Kidney epithelial cell (primary cell): ENCODE results near the gene STK32A. TPM values are rescaled to one million over a fixed set of nuclear protein-coding genes. Genes with fewer than 3 reads are reported as not detected.

ENCODE experiments used
- DNase-seq: peaks from one replicate; pipeline ENCODE4 v3.0.0-alpha.2; 2010; ENCODE audit warnings: low read depth
- H3K27me3 ChIP-seq: 2 replicates; pipeline ENCODE4 v1.6.0; 2011; ENCODE audit warnings: low read length; ENCODE audit not compliant: control insufficient read depth, insufficient read depth
- H3K36me3 ChIP-seq: 2 replicates; pipeline ENCODE4 v1.5.1; 2011; ENCODE audit warnings: low read length; ENCODE audit not compliant: control insufficient read depth, insufficient read depth
- H3K4me3 ChIP-seq: 2 replicates; pipeline ENCODE4 v1.5.1; 2011; ENCODE audit warnings: low read depth, mild to moderate bottlenecking, control low read depth, low read length
- CTCF ChIP-seq: IDR thresholded peaks from 2 replicates; pipeline ENCODE4 v1.5.1; 2011; ENCODE audit warnings: mild to moderate bottlenecking, moderate library complexity, low read length, control low read depth, inconsistent platforms; ENCODE audit not compliant: insufficient read depth, poor library complexity, severe bottlenecking
- total RNA-seq: library from RNA; depleted of rRNA; stranded (reverse); fragments of >200 nt; gene quantifications from 2 replicates; pipeline ENCODE4 v1.2.3, GENCODE V29; 2015

Gene STK32A
- total RNA-seq, 1 donor from 2014 or later = 3.7 TPM

- TF ChIP-seq CTCF = no peak
- H3K4me3 ChIP-seq = no peak overlapping the region
- H3K27me3 ChIP-seq = no peaks in the 10 kb centered on the region
- no peaks in the 10 kb centered on the region for H3K36me3 ChIP-seq
- DNase-seq = no peak
These were observed 41.7 kb downstream of the STK32A start for GRCh38 chr5:147276497-147276896.

DNA sequence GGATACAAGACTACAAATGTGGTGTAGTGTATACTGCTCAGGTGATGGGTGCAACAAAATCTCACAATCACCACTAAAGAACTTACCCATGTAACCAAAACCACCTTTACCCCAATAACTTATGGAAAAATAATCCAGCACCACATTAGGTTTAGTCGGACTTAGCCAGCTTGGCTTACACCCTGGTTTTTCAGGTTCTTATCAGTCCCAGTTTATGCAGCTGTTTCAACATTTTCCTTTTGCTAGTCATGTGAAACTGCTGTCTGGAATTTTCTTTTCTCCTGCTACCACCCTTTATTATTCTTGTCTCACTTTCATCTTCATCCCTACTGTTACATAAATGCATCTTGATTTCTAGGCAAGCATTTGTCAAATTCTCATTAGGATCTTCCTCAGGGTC lies 51.5 kb downstream of the STK32A start:
- no peaks in the 10 kb centered on the region for H3K27me3 ChIP-seq
- no peak for TF ChIP-seq CTCF
- no peak overlapping the region for H3K4me3 ChIP-seq
- no peak for DNase-seq
- H3K36me3 ChIP-seq = no peaks in the 10 kb centered on the region

DNA sequence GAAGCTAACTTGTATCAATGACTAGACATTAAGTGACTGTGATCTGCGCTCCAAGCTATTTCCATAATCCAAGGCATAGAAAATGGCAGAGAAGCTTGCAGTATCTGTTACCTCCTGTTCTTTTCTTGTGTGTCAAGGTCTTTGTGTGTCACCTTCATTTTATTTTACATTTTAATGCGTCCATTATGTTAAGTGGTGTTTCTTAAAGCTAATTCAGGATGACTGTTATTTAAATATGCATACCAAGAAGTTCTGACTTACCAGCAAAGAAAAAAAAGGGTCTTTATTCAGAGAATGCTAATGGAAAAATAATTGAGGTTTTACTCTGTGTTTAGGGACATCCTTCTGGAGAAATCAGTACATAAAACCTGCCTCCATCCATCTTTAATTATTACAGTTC lies 52.3 kb downstream of the STK32A start:
- no peak for TF ChIP-seq CTCF
- no peaks in the 10 kb centered on the region for H3K27me3 ChIP-seq
- H3K4me3 ChIP-seq = no peak overlapping the region
- no peaks in the 10 kb centered on the region for H3K36me3 ChIP-seq
- no peak for DNase-seq

GRCh38 chr5:147290261-147290660 lies 55.4 kb downstream of the STK32A start:
- Histone ChIP-seq H3K27me3 (no peaks in the 10 kb centered on the region), H3K36me3 (no peaks in the 10 kb centered on the region), H3K4me3 (no peak overlapping the region)
- DNase-seq = no peak
- TF ChIP-seq CTCF = no peak

GRCh38 chr5:147303251-147303650 lies 68.4 kb downstream of the STK32A start:
- Histone ChIP-seq H3K36me3 (no peaks in the 10 kb centered on the region), H3K27me3 (no peaks in the 10 kb centered on the region), H3K4me3 (no peak overlapping the region)
- DNase-seq = no peak
- no peak for TF ChIP-seq CTCF

DNA sequence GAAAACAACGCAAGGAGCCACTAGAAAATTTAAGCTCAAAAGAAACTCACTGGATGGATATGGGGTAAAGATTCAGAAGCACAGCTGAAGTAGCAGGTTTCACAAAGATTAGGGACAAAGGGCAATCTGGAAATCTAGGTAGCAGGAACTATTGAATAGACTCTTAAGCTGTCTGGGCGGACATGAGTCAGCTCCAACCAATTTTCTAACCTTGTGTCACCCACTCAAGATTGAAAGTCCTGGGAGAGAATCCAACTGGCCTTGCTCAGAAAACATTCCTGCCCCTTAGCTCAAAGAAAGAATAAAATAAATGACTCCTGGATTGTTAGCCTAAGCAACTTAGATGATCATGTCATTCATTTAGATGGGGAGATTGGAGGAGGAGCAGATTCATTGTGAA lies 69.2 kb downstream of the STK32A start:
- DNase-seq = peak; percentile 18
- Histone ChIP-seq H3K4me3 (no peak overlapping the region), H3K27me3 (no peaks in the 10 kb centered on the region), H3K36me3 (no peaks in the 10 kb centered on the region)
- TF ChIP-seq CTCF = no peak
